ENCODE results near the gene MYBPC2. TPM values are rescaled to one million over a fixed set of nuclear protein-coding genes. Genes with fewer than 3 reads are reported as not detected.
A peak's percentile ranks its signal among the peaks of the same experiment; 100 is the strongest.

Gene MYBPC2
- total RNA-seq, 4 donors from 2014 or later, result 0.21 TPM; not detected in 3

GRCh38 chr19:50428772-50429463 is 3.8 kb upstream of the MYBPC2 start:
- Histone ChIP-seq H3K4me1 (peaks cover 0 to 30% (median 19%) of the 10 kb centered on the region in 4 donors), H3K4me3 (no peak overlapping the region), H3K27ac (peak overlapping the region in 2 of 4 donors; percentile 68 to 69), H3K9me3 (no peaks in the 10 kb centered on the region), H3K27me3 (peaks cover 0 to 62% of the 10 kb centered on the region in 2 donors), H3K36me3 (no peaks in the 10 kb centered on the region)
- WGBS, 2 donors, result 86 to 87% methylated on average over 7 of the region's 7 CpGs
- DNase-seq (ENCODE audit: low spot score in 2 of 2), result no peak
- TF ChIP-seq CTCF (IDR thresholded peaks at IDR 0.05), result no peak
- TF ChIP-seq EP300 (IDR thresholded peaks at IDR 0.05), result no peak
- no peak for TF ChIP-seq POLR2A (IDR thresholded peaks at IDR 0.05)

GRCh38 chr19:50430888-50431342 is 1.8 kb upstream of the MYBPC2 start:
- peak overlapping the region in 3 of 4 donors; percentile 60 to 78 (median 68) for H3K4me3 ChIP-seq
- H3K27ac ChIP-seq, result peak overlapping the region in 3 of 4 donors; percentile 4 to 77 (median 75)
- H3K4me1 ChIP-seq, result peaks cover 0 to 30% (median 19%) of the 10 kb centered on the region in 4 donors
- 20 to 36% methylated on average over 13 of the region's 13 CpGs for WGBS, 2 donors
- no peak for TF ChIP-seq EP300 (IDR thresholded peaks at IDR 0.05)
- no peak for TF ChIP-seq POLR2A (IDR thresholded peaks at IDR 0.05)
- TF ChIP-seq CTCF (IDR thresholded peaks at IDR 0.05), result no peak
- no peak for DNase-seq (ENCODE audit: low spot score in 2 of 2)
- peaks cover 0 to 78% of the 10 kb centered on the region in 2 donors for H3K27me3 ChIP-seq
- no peaks in the 10 kb centered on the region for H3K9me3 ChIP-seq
- no peaks in the 10 kb centered on the region for H3K36me3 ChIP-seq

DNA sequence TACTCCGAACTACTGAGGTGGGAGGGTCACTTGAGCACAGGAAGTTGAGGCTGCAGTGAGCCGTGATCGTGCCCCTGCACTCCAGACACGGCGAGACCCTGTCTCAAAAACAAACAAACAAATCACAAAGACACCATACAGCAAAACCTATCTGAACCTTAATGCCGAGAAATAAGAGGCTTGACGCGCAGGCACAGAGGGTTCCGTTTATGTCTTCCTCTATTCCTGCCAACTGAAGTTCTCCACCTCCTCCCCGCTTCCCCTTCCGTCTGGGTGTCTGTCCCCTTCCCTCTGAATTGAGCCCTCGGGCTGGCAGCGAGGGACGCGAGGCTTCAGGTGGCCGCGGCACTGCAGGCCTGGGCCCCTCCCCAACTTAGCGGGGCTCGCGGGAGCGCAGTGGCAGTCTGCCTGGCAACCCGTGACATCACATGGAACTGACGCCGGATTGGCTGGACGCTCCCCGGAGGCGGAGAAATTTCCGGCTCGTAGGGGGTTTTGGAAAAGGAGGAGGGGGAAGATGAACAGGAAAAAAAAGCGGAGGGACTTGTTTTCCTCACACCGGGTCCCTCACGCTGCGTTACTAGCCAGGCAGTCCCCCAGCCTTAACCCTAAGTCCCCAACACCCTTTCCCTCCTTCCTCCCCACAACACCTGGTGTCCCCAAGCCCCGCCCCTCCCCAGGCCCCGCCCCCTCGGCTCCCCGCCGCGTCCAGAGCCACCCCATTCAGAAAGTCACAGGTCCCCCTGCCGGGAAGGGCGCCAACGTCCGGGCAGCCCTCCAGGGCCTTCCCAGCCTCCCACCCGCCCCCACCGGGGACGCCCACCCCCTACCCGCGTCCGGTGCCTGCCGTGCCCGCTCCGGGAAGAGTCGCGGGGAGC is 1.1 kb upstream of the MYBPC2 start:
- TF ChIP-seq POLR2A (IDR thresholded peaks at IDR 0.05), result no peak
- no peak for TF ChIP-seq CTCF (IDR thresholded peaks at IDR 0.05)
- TF ChIP-seq EP300 (IDR thresholded peaks at IDR 0.05), result peak in 1 of 2 donors; percentile 36
- peak; percentile 49 to 78 for DNase-seq (ENCODE audit: low spot score in 2 of 2)
- no peaks in the 10 kb centered on the region for H3K9me3 ChIP-seq
- peak overlapping the region; percentile 14 to 77 (median 64) for H3K27ac ChIP-seq
- peaks cover 0 to 30% (median 19%) of the 10 kb centered on the region in 4 donors for H3K4me1 ChIP-seq
- peaks cover 0 to 78% of the 10 kb centered on the region in 2 donors for H3K27me3 ChIP-seq
- no peaks in the 10 kb centered on the region for H3K36me3 ChIP-seq
- H3K4me3 ChIP-seq, result peak overlapping the region; percentile 42 to 78 (median 64)
- WGBS, 2 donors, result 0 to 1% methylated on average over 35 to 41 of the region's 54 CpGs

- 67 to 69% methylated on average over 18 to 19 of the region's 19 CpGs for whole genome bisulfite sequencing, 2 donors
- H3K4me3 ChIP-seq, result no peak overlapping the region
- no peaks in the 10 kb centered on the region for H3K36me3 ChIP-seq
- peaks cover 0 to 63% of the 10 kb centered on the region in 2 donors for H3K27me3 ChIP-seq
- no peak overlapping the region for H3K27ac ChIP-seq
- peaks cover 0 to 22% (median 14%) of the 10 kb centered on the region in 4 donors for H3K4me1 ChIP-seq
- DNase-seq (ENCODE audit: low spot score in 2 of 2), result no peak
- no peak for TF ChIP-seq EP300 (IDR thresholded peaks at IDR 0.05)
- TF ChIP-seq CTCF (IDR thresholded peaks at IDR 0.05), result no peak
- no peak for TF ChIP-seq POLR2A (IDR thresholded peaks at IDR 0.05)
- no peaks in the 10 kb centered on the region for H3K9me3 ChIP-seq
Measured at GRCh38 chr19:50433201-50434180, 799 bp downstream of the MYBPC2 start.

Data from tibial nerve (tissue), 4 donors.